ENCODE results near the gene SPDYE17.
"Not testable (repeated sequence)": the region's sequence is repeated elsewhere in the genome, so short reads cannot be mapped to it uniquely, and the experiment has no call there.

The SPDYE17 gene, protein sequence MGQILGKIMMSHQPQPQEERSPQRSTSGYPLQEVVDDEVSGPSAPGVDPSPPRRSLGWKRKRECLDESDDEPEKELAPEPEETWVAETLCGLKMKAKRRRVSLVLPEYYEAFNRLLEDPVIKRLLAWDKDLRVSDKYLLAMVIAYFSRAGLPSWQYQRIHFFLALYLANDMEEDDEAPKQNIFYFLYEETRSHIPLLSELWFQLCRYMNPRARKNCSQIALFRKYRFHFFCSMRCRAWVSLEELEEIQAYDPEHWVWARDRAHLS

DNA sequence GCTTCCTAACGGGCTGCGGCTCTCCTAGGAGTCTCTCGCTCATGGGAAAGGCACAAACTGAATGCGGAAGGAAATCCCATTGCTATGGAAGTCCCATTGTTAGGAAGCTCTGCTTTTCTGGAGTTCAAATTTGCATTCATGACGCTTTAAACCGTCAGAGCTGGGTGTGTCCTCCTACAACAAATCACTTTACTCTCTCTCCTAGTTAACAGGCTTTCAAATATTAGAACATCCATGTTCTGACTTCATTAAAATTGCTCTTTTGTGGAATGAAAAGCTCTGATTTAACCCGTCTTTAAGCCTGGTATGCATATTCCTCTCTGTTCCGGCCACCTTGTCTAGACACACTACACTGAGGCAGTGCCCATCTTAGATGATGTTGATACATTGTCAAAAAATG lies at the start of gene SPDYE17:
Gene SPDYE17 (minus strand): TSS at position 101 of the 400 bp plus-strand sequence. CDS start 1,791 bp downstream, outside the sequence.
- not testable (repeated sequence) for DNase-seq (ENCODE audit: low read depth)

DNA sequence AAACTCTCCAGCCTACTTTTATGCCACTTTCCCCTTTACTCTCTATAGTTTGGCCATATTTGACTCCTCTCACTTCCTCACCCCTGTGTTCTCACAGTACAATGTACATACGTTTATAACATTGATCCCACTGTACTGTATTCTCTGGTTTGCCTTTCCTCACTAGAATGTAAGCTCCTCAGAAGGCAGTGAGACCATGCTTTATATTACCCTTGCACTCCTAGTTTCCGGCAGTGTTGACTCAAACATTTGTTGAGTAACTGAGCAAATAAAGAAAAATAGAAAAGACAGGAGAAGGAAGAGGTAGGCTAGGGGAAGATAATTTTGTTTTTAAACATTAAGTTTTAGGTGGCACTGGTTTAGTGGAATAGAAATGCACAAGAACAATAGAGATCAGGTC lies 48.1 kb upstream of the SPDYE17 start:
- not testable (repeated sequence) for DNase-seq (ENCODE audit: low read depth)

GRCh38 chr7:77079624-77080023 lies 47.5 kb upstream of the SPDYE17 start:
- not testable (repeated sequence) for DNase-seq (ENCODE audit: low read depth)

DNA sequence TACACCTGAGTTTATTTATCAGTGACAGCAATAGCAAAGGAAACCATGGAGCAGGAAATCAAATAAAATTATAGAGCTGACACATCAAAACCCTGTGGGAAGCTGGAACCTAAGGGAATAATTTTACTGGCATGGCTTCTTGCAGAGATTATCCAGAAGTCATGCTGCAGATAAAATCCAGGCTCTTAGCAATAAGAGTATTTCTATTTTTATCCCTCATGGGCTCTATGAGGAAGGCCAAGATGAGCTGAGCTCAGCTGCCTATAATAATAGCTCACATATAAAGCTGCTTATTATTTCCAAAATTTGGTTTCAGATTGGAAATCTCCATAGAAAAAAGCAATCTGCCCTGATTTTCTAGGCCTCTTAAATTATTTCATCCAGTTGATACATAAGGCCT lies 47.0 kb upstream of the SPDYE17 start:
- peak; percentile 3 for DNase-seq (ENCODE audit: low read depth)

- not testable (repeated sequence) for DNase-seq (ENCODE audit: low read depth)
Observed at GRCh38 chr7:77077060-77077459, 44.9 kb upstream of the SPDYE17 start.

- DNase-seq (ENCODE audit: low read depth), result not testable (repeated sequence)
Observed at GRCh38 chr7:77074786-77075396, 42.7 kb upstream of the SPDYE17 start.

DNA sequence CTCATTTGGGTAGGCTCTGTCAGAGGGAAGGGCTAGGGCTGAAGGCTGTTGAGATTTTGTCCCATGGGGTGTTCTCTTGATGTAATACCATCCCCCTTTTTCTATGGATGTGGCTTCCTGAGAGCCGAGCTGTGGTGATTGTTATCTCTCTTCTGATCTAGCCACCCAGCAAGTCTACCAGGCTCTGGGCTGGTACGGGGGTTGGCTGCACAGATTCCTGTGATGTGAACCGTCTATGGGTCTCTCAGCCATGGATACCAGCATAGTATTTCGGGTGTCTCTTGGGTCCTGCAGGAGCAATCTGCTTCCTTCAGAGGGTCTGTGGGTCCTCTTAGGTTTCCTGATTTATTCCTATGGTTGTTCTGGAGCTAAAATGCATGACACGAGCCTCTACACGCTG lies 38.9 kb upstream of the SPDYE17 start:
- DNase-seq (ENCODE audit: low read depth), result not testable (repeated sequence)

GRCh38 chr7:77065869-77066268 lies 33.7 kb upstream of the SPDYE17 start:
- DNase-seq (ENCODE audit: low read depth), result not testable (repeated sequence)

DNA sequence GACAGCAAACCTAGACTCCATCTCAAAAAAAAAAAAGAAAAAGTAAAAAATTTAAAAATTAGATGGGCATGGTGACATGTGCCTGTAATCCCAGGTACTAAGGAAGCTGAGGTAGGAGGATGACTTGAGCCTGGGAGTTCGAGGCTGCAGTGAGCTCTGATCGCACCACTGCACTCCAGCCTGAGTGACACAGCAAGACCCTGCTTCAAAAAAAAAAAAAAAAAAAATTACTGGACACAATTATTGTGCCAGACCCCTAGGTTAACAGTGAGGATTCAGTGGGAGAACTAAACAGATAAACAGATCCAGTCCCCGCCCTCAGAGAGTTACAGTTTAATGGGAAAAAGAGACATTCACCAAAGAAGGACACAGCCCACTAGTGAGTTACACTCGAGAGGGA lies 31.6 kb upstream of the SPDYE17 start:
- not testable (repeated sequence) for DNase-seq (ENCODE audit: low read depth)

DNA sequence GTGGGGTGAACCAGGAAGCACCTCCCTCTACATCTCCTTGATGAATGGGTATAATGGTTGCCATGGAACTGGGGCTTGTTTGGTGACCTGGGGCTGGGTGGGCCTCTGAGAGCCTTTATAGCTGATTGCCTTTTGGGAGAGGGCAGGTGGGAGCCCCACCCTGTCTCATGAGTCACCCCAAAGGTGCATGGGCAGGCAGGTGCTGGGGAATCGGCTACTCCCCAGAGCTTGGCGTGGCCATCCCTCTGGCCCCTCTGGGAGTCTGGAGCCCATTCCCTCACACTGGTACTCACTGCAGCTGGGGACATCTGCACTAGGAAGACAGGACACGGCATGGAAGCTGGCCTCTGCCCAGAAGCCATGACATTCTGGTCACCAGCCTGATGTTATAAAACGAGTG lies 30.4 kb upstream of the SPDYE17 start, which contains the start of gene SPDYE18:
Gene SPDYE18 (minus strand): TSS at position 2 of the 400 bp plus-strand sequence. CDS start 2,046 bp downstream, outside the sequence.
- DNase-seq (ENCODE audit: low read depth), result not testable (repeated sequence)

- not testable (repeated sequence) for DNase-seq (ENCODE audit: low read depth)
Observed at GRCh38 chr7:77026349-77026748, 5.8 kb downstream of the SPDYE17 start.

- not testable (repeated sequence) for DNase-seq (ENCODE audit: low read depth)
Observed at GRCh38 chr7:77010074-77010680, 22.0 kb downstream of the SPDYE17 start.

DNA sequence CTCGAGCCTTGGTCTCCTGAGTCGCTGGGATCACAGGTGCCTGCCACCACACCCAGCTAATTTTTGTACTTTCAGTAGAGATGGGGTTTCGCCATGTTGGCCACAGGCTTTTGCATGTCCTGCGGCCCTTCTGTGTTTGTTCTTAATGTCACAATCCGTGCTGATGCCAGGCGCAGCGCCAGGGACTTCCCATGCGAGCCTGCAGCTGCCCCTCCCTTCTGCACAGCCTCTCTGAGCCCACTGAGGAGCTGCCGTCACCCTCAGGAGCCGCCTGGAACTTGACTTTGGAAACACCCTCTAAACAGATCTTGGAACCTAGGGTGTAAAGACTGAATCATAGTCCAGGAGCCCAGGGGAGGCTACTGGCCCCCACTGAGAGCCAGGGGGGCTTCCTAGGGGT lies 24.2 kb downstream of the SPDYE17 start:
- DNase-seq (ENCODE audit: low read depth), result peak; percentile 28

DNA sequence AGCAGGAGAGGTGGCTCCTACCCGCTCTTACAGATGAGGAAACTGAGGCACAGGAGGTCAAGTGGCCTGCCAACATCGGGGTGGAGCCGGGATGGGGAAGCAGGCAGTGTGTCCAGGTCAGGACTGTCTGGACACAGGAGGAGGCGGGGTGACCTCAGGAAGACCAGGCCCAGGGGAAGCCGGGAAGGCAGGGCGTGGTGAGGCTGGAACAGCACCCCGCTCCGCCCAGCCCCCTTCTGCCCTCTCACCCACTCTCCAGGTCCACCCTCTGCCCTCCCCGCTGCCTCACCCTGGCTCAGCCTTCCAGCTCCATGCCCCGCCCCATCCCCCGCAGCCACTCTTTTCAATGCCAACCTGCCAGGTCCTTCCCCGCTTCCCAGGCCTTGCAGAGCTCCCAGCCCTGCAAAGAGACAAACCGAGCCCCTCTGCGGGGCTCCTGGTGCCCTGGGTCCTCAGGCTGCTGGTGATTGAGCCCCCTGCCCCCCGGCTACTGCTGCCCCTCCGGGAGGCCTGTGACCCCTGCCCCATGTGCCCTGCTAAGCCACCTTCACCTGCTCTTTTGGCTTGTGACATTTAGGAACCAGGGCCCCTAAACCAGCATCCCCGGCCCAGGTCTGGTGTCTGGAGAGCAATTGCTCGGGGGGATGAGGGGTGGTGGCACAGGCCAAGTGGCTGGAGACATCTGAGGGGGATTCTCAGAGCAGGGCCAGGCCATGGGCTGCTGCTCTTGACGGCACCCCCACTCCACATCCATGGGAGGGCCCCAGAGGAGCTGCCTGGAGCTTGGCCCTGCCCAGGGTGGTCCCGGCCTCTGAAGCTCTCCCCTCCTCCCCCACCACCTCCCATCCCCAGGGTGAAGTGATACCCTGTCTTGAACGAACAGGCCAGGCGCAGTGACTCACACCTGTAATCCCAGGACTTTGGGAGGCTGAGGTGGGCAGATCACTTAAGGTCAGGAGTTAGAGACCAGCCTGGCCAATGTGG lies 25.7 kb downstream of the SPDYE17 start:
- not testable (repeated sequence) for DNase-seq (ENCODE audit: low read depth)

DNA sequence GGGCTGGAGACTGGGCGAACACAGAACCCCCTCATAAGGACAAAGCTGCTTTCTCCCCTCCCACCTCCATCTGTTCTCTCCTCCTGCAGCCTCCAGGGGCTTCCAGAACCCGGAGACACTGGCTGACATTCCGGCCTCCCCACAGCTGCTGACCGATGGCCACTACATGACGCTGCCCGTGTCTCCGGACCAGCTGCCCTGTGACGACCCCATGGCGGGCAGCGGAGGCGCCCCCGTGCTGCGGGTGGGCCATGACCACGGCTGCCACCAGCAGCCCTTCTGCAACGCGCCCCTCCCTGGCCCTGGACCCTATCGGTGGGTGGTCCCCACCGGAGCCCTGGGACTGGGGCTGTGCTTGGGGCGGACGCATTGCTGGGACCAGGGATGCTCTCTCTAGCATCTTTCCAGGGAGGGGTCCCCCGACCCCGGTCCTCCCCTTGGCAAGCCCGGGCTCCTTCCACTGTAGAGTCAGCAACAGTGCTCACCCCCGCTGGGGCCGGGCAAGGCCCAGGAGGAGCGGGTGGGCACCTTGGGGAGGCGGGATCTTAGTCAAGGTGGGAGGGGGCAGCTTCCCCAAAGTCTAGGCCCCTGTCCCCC lies 26.6 kb downstream of the SPDYE17 start:
- DNase-seq (ENCODE audit: low read depth), result not testable (repeated sequence)

DNA sequence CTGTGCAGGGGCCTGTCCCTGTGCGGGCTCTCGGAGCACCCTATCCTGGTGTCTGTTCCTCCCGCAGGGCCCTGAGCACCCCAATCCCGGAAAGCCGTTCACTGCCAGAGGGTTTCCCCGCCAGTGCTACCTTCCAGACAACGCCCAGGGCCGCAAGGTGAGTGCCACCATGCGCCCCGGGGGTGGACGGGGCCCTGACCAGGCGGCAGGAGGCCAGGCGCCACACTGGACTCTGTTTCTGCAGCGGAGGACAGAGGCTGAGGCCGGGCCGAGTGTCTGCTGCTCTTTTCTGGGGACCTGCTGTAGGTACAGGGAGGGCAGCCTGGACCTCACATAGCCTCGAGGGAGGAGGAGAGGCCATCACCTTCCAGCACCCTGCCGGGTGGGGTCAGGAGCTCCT lies 28.0 kb downstream of the SPDYE17 start:
- not testable (repeated sequence) for DNase-seq (ENCODE audit: low read depth)

DNA sequence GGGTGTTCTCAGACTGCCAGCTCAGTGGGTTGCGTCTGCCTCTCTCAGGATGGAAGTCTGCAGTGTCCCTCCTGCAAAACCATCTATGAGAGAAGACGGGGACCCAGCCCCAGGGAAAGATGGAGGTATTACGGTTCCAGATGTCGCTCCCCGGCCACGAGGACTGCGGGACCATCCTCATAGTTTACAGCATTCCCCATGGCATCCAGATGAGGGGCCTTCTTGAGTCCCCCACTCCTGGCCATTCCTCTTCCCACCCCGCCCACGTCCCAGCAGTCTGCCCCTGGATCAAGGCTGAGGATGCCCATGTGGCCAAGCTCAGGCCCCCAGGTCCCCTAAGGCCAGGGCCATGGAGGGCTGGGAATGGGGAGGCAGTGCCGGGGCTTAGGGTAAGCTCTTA lies 28.9 kb downstream of the SPDYE17 start:
- DNase-seq (ENCODE audit: low read depth), result not testable (repeated sequence)

- DNase-seq (ENCODE audit: low read depth), result not testable (repeated sequence)
Observed at GRCh38 chr7:77002678-77003233, 29.4 kb downstream of the SPDYE17 start.

GRCh38 chr7:77002104-77002503 lies 30.1 kb downstream of the SPDYE17 start:
- not testable (repeated sequence) for DNase-seq (ENCODE audit: low read depth)

GRCh38 chr7:76999474-77000107 lies 32.6 kb downstream of the SPDYE17 start:
- DNase-seq (ENCODE audit: low read depth), result not testable (repeated sequence)

Data from stromal cell of bone marrow (primary cell).